CD14-positive monocyte (primary cell): Measurements from ENCODE around the gene SOD1. TPM values are rescaled to one million over a fixed set of nuclear protein-coding genes. Genes with fewer than 3 reads are reported as not detected.
A peak's percentile ranks its signal among the peaks of the same experiment; 100 is the strongest.

Source experiments
- DNase-seq, 3 donors: peaks; one replicate each; pipeline ENCODE4 v3.0.0-alpha.2; 2011 to 2022
- H2AFZ ChIP-seq: 2 replicates; pipeline ENCODE4 v1.6.0; 2012; ENCODE audit warnings: mild to moderate bottlenecking, low read depth, low read length, inconsistent platforms; ENCODE audit not compliant: insufficient read depth, poor library complexity, severe bottlenecking
- H3K27ac ChIP-seq, 2 donors: 1 replicate in 1 of 2; 2 replicates in 1 of 2; pipeline ENCODE4 v1.5.1; 2012 to 2013; ENCODE audit warnings: low read length in 2 of 2, control low read depth in 1 of 2, inconsistent platforms in 1 of 2, low read depth in 1 of 2, mild to moderate bottlenecking in 1 of 2
- H3K27me3 ChIP-seq, 2 donors: one replicate each; pipeline versions ENCODE4 v1.6.0 to v1.6.1; 2011 to 2013; ENCODE audit warnings: low read length in 2 of 2; ENCODE audit not compliant: control insufficient read depth in 2 of 2, insufficient read depth in 2 of 2
- H3K36me3 ChIP-seq, 2 donors: replicated peaks in 1 of 2; 1 replicate in 1 of 2; 2 replicates in 1 of 2; pipeline versions ENCODE4 v1.5.1 to v1.6.1; 2012 to 2013; ENCODE audit warnings: low read length in 2 of 2, control low read depth in 1 of 2, inconsistent platforms in 1 of 2, mild to moderate bottlenecking in 1 of 2; ENCODE audit not compliant: insufficient read depth in 2 of 2, control insufficient read depth in 1 of 2
- H3K4me1 ChIP-seq, 2 donors: 1 replicate in 1 of 2; 2 replicates in 1 of 2; pipeline versions ENCODE4 v1.5.1 to v1.6.1; 2012 to 2013; ENCODE audit warnings: low read length in 2 of 2, control low read depth in 1 of 2, inconsistent platforms in 1 of 2, mild to moderate bottlenecking in 1 of 2, moderate library complexity in 1 of 2; ENCODE audit not compliant: insufficient read depth in 2 of 2, control insufficient read depth in 1 of 2
- H3K4me2 ChIP-seq: replicated peaks from 2 replicates; pipeline ENCODE3; 2012; ENCODE audit warnings: low read length, moderate library complexity, mild to moderate bottlenecking; ENCODE audit not compliant: poor library complexity, severe bottlenecking; ENCODE audit errors: extremely low read depth
- H3K4me3 ChIP-seq, 3 experiments: fragments of 200-600 bp in 1 of 3; sonication (generic) in 1 of 3; replicated peaks in 1 of 3; 1 replicate in 2 of 3; 2 replicates in 1 of 3; pipeline ENCODE4 v1.5.1; 2011 to 2013; ENCODE audit warnings: low read length in 3 of 3, mild to moderate bottlenecking in 3 of 3, control low read depth in 2 of 3, low read depth in 2 of 3, inconsistent platforms in 1 of 3, moderate library complexity in 1 of 3
- H3K79me2 ChIP-seq: 2 replicates; pipeline ENCODE4 v1.6.0; 2012; ENCODE audit warnings: mild to moderate bottlenecking, control low read depth, inconsistent platforms, low read length, moderate library complexity; ENCODE audit not compliant: insufficient read depth
- H3K9ac ChIP-seq: 2 replicates; pipeline ENCODE4 v1.6.0; 2017; ENCODE audit warnings: low read length, mild to moderate bottlenecking; ENCODE audit not compliant: insufficient read depth, poor library complexity, severe bottlenecking
- H3K9me3 ChIP-seq, 2 donors: replicated peaks in 1 of 2; 1 replicate in 1 of 2; 2 replicates in 1 of 2; pipeline versions ENCODE4 v1.5.1 to v1.6.1; 2012 to 2013; ENCODE audit warnings: low read length in 2 of 2, control low read depth in 1 of 2; ENCODE audit not compliant: control insufficient read depth in 1 of 2, insufficient read depth in 1 of 2
- H4K20me1 ChIP-seq: 2 replicates; pipeline ENCODE4 v1.6.0; 2012; ENCODE audit warnings: mild to moderate bottlenecking, low read length, control low read depth, moderate library complexity; ENCODE audit not compliant: insufficient read depth
- H3K27ac Mint-ChIP-seq, 7 donors: one replicate each; pipeline ENCODE4 v1.8.0; 2020; ENCODE audit warnings: mild to moderate bottlenecking in 7 of 7, mixed read lengths in 7 of 7, moderate library complexity in 6 of 7, inconsistent platforms in 2 of 7
- H3K27me3 Mint-ChIP-seq, 3 donors: one replicate each; pipeline ENCODE4 v1.8.0; 2021 to 2022; ENCODE audit warnings: low read depth in 3 of 3, mild to moderate bottlenecking in 3 of 3, mixed read lengths in 3 of 3, moderate library complexity in 3 of 3, inconsistent platforms in 1 of 3
- H3K36me3 Mint-ChIP-seq, 2 donors: one replicate each; pipeline ENCODE4 v1.8.0; 2020; ENCODE audit warnings: mixed read lengths in 2 of 2, inconsistent platforms in 1 of 2, mild to moderate bottlenecking in 1 of 2
- H3K4me1 Mint-ChIP-seq: one replicate; pipeline ENCODE4 v1.8.0; 2020; ENCODE audit warnings: mild to moderate bottlenecking, mixed read lengths
- H3K4me3 Mint-ChIP-seq, 2 donors: one replicate each; pipeline ENCODE4 v1.8.0; 2020; ENCODE audit warnings: mild to moderate bottlenecking in 2 of 2, mixed read lengths in 2 of 2, moderate library complexity in 1 of 2
- H3K9me3 Mint-ChIP-seq, 7 donors: one replicate each; pipeline ENCODE4 v1.8.0; 2020 to 2022; ENCODE audit warnings: mixed read lengths in 7 of 7, mild to moderate bottlenecking in 6 of 7, moderate library complexity in 6 of 7, inconsistent platforms in 2 of 7
- WGBS: methylation state at CpG from one replicate; pipeline ENCODE4 v1.1.5; 2013; ENCODE audit warnings: missing lambda C conversion rate; ENCODE audit not compliant: insufficient coverage; 5-methylcytosine and 5-hydroxymethylcytosine counted together
- intact Hi-C, 2 donors: fragments of 100-400 bp; cut with micrococcal nuclease; formaldehyde crosslinking; loops; one replicate each; pipeline versions ENCODE4 v1.15.0 to v1.15.1; 2023
- polyA plus RNA-seq, 3 donors: library from polyadenylated mRNA; depleted of rRNA in 1 of 3; unstranded in 2 of 3; stranded (reverse) in 1 of 3; fragments of 300-500 nt in 2 of 3; fragments of >200 nt in 1 of 3; fragmentation: Illumina TruSeq in 2 of 3; gene quantifications; 1 replicate in 2 of 3; 2 replicates in 1 of 3; pipeline ENCODE4 v1.2.3, GENCODE V29; 2012 to 2021
- TF ChIP-seq, protein P1 (sequence below): fragments of 200-600 bp; IDR thresholded peaks from one replicate; pipeline ENCODE4 v1.8.0; 2022; ENCODE audit warnings: antibody characterized with exemption, mild to moderate bottlenecking

SOD1 gene
- polyA plus RNA-seq, 3 donors: 79.6 to 174 (median 157) TPM

GRCh38 chr21:31713115-31713514 lies 53.6 kb downstream of the SOD1 start:
- TF ChIP-seq, protein P1, sequence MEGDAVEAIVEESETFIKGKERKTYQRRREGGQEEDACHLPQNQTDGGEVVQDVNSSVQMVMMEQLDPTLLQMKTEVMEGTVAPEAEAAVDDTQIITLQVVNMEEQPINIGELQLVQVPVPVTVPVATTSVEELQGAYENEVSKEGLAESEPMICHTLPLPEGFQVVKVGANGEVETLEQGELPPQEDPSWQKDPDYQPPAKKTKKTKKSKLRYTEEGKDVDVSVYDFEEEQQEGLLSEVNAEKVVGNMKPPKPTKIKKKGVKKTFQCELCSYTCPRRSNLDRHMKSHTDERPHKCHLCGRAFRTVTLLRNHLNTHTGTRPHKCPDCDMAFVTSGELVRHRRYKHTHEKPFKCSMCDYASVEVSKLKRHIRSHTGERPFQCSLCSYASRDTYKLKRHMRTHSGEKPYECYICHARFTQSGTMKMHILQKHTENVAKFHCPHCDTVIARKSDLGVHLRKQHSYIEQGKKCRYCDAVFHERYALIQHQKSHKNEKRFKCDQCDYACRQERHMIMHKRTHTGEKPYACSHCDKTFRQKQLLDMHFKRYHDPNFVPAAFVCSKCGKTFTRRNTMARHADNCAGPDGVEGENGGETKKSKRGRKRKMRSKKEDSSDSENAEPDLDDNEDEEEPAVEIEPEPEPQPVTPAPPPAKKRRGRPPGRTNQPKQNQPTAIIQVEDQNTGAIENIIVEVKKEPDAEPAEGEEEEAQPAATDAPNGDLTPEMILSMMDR: no peak
- Histone ChIP-seq H3K4me2 (no peak overlapping the region), H3K27ac (no peak overlapping the region), H3K36me3 (no peaks in the 10 kb centered on the region), H3K79me2 (peaks cover 100% of the 10 kb centered on the region), H4K20me1 (peaks cover 99% of the 10 kb centered on the region), H3K9me3 (no peaks in the 10 kb centered on the region), H3K4me1 (no peaks in the 10 kb centered on the region), H3K4me3 (no peak overlapping the region), H3K9ac (no peak overlapping the region), H3K27me3 (no peaks in the 10 kb centered on the region), H2AFZ (no peak overlapping the region)
- Mint-ChIP-seq H3K4me1 (peaks cover 38% of the 10 kb centered on the region), H3K4me3 (no peak overlapping the region), H3K9me3 (no peaks in the 10 kb centered on the region), H3K36me3 (peaks cover under 1 to 3% of the 10 kb centered on the region in 2 donors), H3K27ac (no peak overlapping the region), H3K27me3 (no peaks in the 10 kb centered on the region)
- no peak for DNase-seq
- WGBS: no CpG with 5 or more reads among the region's 3 CpGs
- intact Hi-C loops: no loop called here

DNA sequence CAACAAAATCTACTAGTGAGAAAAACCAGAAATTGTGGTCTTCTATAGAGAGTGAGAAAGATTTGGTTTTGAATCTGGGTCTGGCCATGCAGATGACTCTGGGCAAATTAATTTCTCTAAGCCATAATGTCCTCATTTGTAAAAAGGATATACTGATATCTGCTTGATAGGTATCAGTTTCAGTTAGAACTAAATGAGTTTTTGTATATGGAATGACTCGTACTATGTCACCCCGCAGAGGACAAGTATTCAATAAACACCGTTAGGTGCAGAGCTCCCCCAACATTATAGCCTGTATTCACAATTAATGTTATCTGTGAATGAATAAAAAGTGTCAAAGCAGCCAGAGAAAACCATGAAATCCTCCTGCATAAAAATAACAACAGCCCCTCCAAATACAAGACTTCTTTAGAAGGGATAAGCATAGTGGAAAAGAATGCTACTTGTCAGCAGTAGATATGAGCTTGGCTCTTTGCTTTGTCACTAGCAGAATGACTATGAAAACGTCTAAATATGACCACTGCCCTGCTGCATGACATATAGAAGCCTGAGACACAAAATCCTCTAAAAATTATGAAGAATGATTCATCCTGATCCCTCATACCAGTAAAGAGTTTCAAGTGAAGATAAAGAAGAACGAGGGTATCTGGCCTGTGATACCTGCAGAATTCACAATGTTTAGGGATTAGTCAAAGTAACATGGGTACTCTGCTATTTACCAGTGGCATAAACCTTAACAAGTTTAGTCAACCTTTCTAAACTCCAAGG lies 54.7 kb downstream of the SOD1 start:
- Mint-ChIP-seq H3K4me3 (no peak overlapping the region), H3K4me1 (peaks cover 36% of the 10 kb centered on the region), H3K27me3 (no peaks in the 10 kb centered on the region), H3K27ac (peak overlapping the region in 3 of 7 donors; percentile 20 to 64 (median 28)), H3K9me3 (no peaks in the 10 kb centered on the region), H3K36me3 (peaks cover 3 to 6% of the 10 kb centered on the region in 2 donors)
- 60% methylated on average over 1 of the region's 5 CpGs for WGBS
- no peak for DNase-seq
- no peaks in the 10 kb centered on the region for H3K9me3 ChIP-seq
- H3K36me3 ChIP-seq: no peaks in the 10 kb centered on the region
- H3K9ac ChIP-seq: no peak overlapping the region
- intact Hi-C loops: no loop called here
- H3K4me2 ChIP-seq: no peak overlapping the region
- no peak overlapping the region for H2AFZ ChIP-seq
- H3K4me1 ChIP-seq: no peaks in the 10 kb centered on the region
- no peak overlapping the region for H3K4me3 ChIP-seq
- H3K79me2 ChIP-seq: peaks cover 100% of the 10 kb centered on the region
- TF ChIP-seq, protein P1: no peak
- no peaks in the 10 kb centered on the region for H3K27me3 ChIP-seq
- peaks cover 99% of the 10 kb centered on the region for H4K20me1 ChIP-seq
- no peak overlapping the region for H3K27ac ChIP-seq
